GM12873 (cell line): Measurements from ENCODE around the gene TMEM79.

Experiments used
- CTCF ChIP-seq: IDR thresholded peaks from 2 replicates; pipeline ENCODE4 v1.5.1; 2012; ENCODE audit warnings: low read depth, mild to moderate bottlenecking, moderate library complexity, low read length, control low read depth; ENCODE audit not compliant: insufficient read depth; ENCODE audit errors: missing control alignments

TMEM79 gene

GRCh38 chr1:156245451-156246232, 38.5 kb upstream of the TMEM79 start:
- TF ChIP-seq CTCF, result no peak

GRCh38 chr1:156246241-156246780, 37.8 kb upstream of the TMEM79 start:
- no peak for TF ChIP-seq CTCF

GRCh38 chr1:156246781-156247459, 37.2 kb upstream of the TMEM79 start:
- TF ChIP-seq CTCF, result no peak

GRCh38 chr1:156247460-156248322, 36.4 kb upstream of the TMEM79 start, which contains the start of gene PAQR6:
Gene PAQR6, minus strand, starts transcription at chr1:156248056. Its CDS starts 1,325 bp downstream, at chr1:156246731.
- no peak for TF ChIP-seq CTCF

GRCh38 chr1:156248323-156248683, 35.8 kb upstream of the TMEM79 start:
- TF ChIP-seq CTCF, result no peak

GRCh38 chr1:156249593-156249992, 34.5 kb upstream of the TMEM79 start:
- no peak for TF ChIP-seq CTCF

- no peak for TF ChIP-seq CTCF
These were observed 32.6 kb upstream of the TMEM79 start for GRCh38 chr1:156251527-156251926.
